ENCODE data around the gene MYL6.

DNA sequence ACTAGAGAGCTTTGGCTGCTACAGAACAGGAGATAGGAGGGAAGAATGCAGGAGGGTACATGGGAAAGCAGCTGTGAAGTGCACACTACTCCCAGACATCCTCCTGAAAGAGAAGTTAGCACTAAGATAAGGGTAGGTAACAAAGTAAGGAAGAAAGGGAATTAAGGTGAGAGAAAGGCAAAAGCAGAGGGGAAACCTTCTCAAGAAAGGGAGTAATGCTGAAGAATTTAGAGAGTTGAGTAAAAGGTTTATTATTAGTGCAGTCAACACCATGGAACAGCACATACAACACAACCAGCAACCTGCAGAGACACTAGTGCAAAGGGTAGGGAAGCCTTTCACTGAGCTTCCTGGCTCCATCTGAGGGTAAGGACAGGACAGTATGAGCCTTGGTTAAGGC, 46.1 kb downstream of the MYL6 start:
- TF ChIP-seq POLR2A (IDR thresholded peaks at IDR 0.05), result no peak
- TF ChIP-seq, protein P1, sequence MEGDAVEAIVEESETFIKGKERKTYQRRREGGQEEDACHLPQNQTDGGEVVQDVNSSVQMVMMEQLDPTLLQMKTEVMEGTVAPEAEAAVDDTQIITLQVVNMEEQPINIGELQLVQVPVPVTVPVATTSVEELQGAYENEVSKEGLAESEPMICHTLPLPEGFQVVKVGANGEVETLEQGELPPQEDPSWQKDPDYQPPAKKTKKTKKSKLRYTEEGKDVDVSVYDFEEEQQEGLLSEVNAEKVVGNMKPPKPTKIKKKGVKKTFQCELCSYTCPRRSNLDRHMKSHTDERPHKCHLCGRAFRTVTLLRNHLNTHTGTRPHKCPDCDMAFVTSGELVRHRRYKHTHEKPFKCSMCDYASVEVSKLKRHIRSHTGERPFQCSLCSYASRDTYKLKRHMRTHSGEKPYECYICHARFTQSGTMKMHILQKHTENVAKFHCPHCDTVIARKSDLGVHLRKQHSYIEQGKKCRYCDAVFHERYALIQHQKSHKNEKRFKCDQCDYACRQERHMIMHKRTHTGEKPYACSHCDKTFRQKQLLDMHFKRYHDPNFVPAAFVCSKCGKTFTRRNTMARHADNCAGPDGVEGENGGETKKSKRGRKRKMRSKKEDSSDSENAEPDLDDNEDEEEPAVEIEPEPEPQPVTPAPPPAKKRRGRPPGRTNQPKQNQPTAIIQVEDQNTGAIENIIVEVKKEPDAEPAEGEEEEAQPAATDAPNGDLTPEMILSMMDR (IDR thresholded peaks at IDR 0.05), result no peak
- TF ChIP-seq EP300 (IDR thresholded peaks at IDR 0.05), result no peak

Data from suprapubic skin (tissue), 3 donors.